Kidney (tissue), 14 donors: ENCODE data around the gene ACTR8. TPM values are rescaled to one million over a fixed set of nuclear protein-coding genes. Genes with fewer than 3 reads are reported as not detected.
A peak's percentile ranks its signal among the peaks of the same experiment; 100 is the strongest.

Experiments used
- DNase-seq, 5 donors: peaks; one replicate each; pipeline ENCODE4 v3.0.0-alpha.2; 2013 to 2020
- FAIRE-seq: peaks from 2 replicates; lab custom pipeline; 2012; peaks lifted over from hg19 to GRCh38; lab: Jason Lieb, UNC
- H3K27ac ChIP-seq, 2 donors: one replicate each; pipeline ENCODE4 v1.7.0; 2013; ENCODE audit warnings: low read depth in 2 of 2, low read length in 2 of 2, inconsistent platforms in 1 of 2
- H3K27me3 ChIP-seq: one replicate; pipeline ENCODE4 v1.7.1; 2013; ENCODE audit warnings: low read length, inconsistent platforms; ENCODE audit not compliant: control insufficient read depth, insufficient read depth
- H3K36me3 ChIP-seq, 3 donors: one replicate each; pipeline versions ENCODE4 v1.7.0 to v1.7.1; 2013; ENCODE audit warnings: low read length in 3 of 3, control low read depth in 1 of 3, inconsistent platforms in 1 of 3; ENCODE audit not compliant: insufficient read depth in 3 of 3, control insufficient read depth in 2 of 3
- H3K4me1 ChIP-seq, 3 donors: one replicate each; pipeline versions ENCODE4 v1.7.0 to v1.7.1; 2013; ENCODE audit warnings: low read length in 3 of 3, inconsistent platforms in 1 of 3, low read depth in 1 of 3; ENCODE audit not compliant: control insufficient read depth in 2 of 3, insufficient read depth in 2 of 3
- H3K4me3 ChIP-seq, 3 donors: one replicate each; pipeline versions ENCODE4 v1.7.0 to v1.8.1; 2013; ENCODE audit warnings: low read length in 3 of 3, control low read depth in 1 of 3, inconsistent platforms in 1 of 3
- H3K9ac ChIP-seq, 3 donors: one replicate each; pipeline versions ENCODE4 v1.7.0 to v1.7.1; 2013; ENCODE audit warnings: low read length in 3 of 3, control low read depth in 1 of 3, inconsistent platforms in 1 of 3
- H3K9me3 ChIP-seq, 3 donors: one replicate each; pipeline versions ENCODE4 v1.7.0 to v1.7.1; 2013; ENCODE audit warnings: low read length in 3 of 3, control low read depth in 1 of 3, inconsistent platforms in 1 of 3; ENCODE audit not compliant: control insufficient read depth in 2 of 3, insufficient read depth in 1 of 3
- CTCF ChIP-seq: IDR thresholded peaks from 3 replicates; pipeline ENCODE4 v1.5.1; 2012; ENCODE audit warnings: mild to moderate bottlenecking, moderate library complexity, borderline replicate concordance; ENCODE audit not compliant: insufficient read depth; ENCODE audit errors: extremely low read depth
- intact Hi-C: fragments of 100-400 bp; cut with DNase I; formaldehyde crosslinking; loops from one replicate; pipeline ENCODE4 v1.11.1; 2022
- polyA plus RNA-seq: library from polyadenylated mRNA; stranded (reverse); fragments of 350-450 nt; fragmentation: Illumina TruSeq; extraction: RNeasy Lipid Tissue Mini Kit (QIAGEN cat#74804); gene quantifications from one replicate; pipeline ENCODE4 v1.2.3, GENCODE V29; 2014; ENCODE audit warnings: low read depth, low replicate concordance; ENCODE audit not compliant: insufficient read depth
- total RNA-seq: library from RNA; stranded (reverse); fragmentation: NEBNext Ultra II Directional; extraction: Animal tissue kit (Norgen Biotek cat#: 25700); gene quantifications from one replicate; pipeline ENCODE4 v1.2.1, GENCODE V29; 2021
- donor health status: control.
- donor health status: control.
- donor health status: control.
- donor health status: control.
- donor health status: control.
- donor health status: DM: yes; HTN: yes; CAD: no.
- donor health status: Normal renal cell carcinoma (clear cell type).

ACTR8 gene
- total and polyA plus RNA-seq, 2 donors from 2014 or later = 20.4 to 29.6 TPM

GRCh38 chr3:53919741-53920140, 37.8 kb upstream of the ACTR8 start:
- no peaks in the 10 kb centered on the region for H3K4me1 ChIP-seq
- intact Hi-C loops = no loop called here
- H3K36me3 ChIP-seq = no peaks in the 10 kb centered on the region
- H3K9ac ChIP-seq = no peak overlapping the region
- H3K9me3 ChIP-seq = peaks cover 0 to 2% (median 0%) of the 10 kb centered on the region in 3 donors
- H3K27me3 ChIP-seq = no peaks in the 10 kb centered on the region
- DNase-seq (no peak), FAIRE-seq (no peak)
- no peak overlapping the region for H3K4me3 ChIP-seq
- no peak for TF ChIP-seq CTCF
- no peak overlapping the region for H3K27ac ChIP-seq

GRCh38 chr3:53913401-53913800, 31.4 kb upstream of the ACTR8 start:
- H3K27ac ChIP-seq = no peak overlapping the region
- intact Hi-C loops = no loop called here
- no peak for TF ChIP-seq CTCF
- no peaks in the 10 kb centered on the region for H3K4me1 ChIP-seq
- H3K9ac ChIP-seq = no peak overlapping the region
- DNase-seq (no peak), FAIRE-seq (no peak)
- H3K9me3 ChIP-seq = peaks cover 0 to 1% (median 0%) of the 10 kb centered on the region in 3 donors
- no peaks in the 10 kb centered on the region for H3K27me3 ChIP-seq
- no peaks in the 10 kb centered on the region for H3K36me3 ChIP-seq
- H3K4me3 ChIP-seq = no peak overlapping the region

GRCh38 chr3:53902711-53903110, 20.8 kb upstream of the ACTR8 start:
- Histone ChIP-seq H3K9me3 (no peaks in the 10 kb centered on the region), H3K36me3 (no peaks in the 10 kb centered on the region), H3K4me3 (no peak overlapping the region), H3K27ac (no peak overlapping the region), H3K27me3 (no peaks in the 10 kb centered on the region), H3K4me1 (no peaks in the 10 kb centered on the region), H3K9ac (no peak overlapping the region)
- FAIRE-seq = no peak
- intact Hi-C loops = no loop called here
- no peak for TF ChIP-seq CTCF
- peak in 1 of 5 donors; percentile 8 for DNase-seq

GRCh38 chr3:53902067-53902466, 20.1 kb upstream of the ACTR8 start:
- Histone ChIP-seq H3K27me3 (no peaks in the 10 kb centered on the region), H3K4me1 (no peaks in the 10 kb centered on the region), H3K36me3 (no peaks in the 10 kb centered on the region), H3K27ac (no peak overlapping the region), H3K9me3 (no peaks in the 10 kb centered on the region), H3K4me3 (no peak overlapping the region), H3K9ac (no peak overlapping the region)
- no peak for DNase-seq
- FAIRE-seq = no peak
- intact Hi-C loops = no loop called here
- TF ChIP-seq CTCF = no peak
